ENCODE data around the gene ROCK1.

DNA sequence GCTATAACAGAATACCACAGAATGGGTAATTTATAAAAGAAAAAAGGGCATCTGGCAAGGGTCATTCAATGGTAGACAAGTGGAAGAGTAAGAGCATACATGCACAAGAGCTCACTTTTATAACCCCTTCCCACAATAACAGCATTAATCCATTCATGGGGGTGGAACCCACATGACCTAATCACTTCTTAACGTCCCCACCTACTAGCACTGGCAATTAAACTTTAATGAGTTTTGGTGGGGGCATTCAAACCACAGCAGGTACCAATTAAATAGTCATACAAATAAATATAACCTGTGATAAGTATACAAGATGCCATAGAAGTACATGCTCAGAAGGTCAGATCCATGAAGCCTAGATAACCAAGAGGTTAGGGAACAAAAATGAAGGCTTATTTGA, 48.6 kb downstream of the ROCK1 start:
- TF ChIP-seq, protein P1, sequence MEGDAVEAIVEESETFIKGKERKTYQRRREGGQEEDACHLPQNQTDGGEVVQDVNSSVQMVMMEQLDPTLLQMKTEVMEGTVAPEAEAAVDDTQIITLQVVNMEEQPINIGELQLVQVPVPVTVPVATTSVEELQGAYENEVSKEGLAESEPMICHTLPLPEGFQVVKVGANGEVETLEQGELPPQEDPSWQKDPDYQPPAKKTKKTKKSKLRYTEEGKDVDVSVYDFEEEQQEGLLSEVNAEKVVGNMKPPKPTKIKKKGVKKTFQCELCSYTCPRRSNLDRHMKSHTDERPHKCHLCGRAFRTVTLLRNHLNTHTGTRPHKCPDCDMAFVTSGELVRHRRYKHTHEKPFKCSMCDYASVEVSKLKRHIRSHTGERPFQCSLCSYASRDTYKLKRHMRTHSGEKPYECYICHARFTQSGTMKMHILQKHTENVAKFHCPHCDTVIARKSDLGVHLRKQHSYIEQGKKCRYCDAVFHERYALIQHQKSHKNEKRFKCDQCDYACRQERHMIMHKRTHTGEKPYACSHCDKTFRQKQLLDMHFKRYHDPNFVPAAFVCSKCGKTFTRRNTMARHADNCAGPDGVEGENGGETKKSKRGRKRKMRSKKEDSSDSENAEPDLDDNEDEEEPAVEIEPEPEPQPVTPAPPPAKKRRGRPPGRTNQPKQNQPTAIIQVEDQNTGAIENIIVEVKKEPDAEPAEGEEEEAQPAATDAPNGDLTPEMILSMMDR (IDR thresholded peaks at IDR 0.05), result no peak
- TF ChIP-seq POLR2AphosphoS5 (IDR thresholded peaks at IDR 0.05) (no peak), EP300 (IDR thresholded peaks at IDR 0.05) (no peak), POLR2A (IDR thresholded peaks at IDR 0.05; ENCODE audit: low read depth) (no peak)
